Fibroblast of skin of abdomen (primary cell): ENCODE data around the gene ETFBKMT. TPM values are rescaled to one million over a fixed set of nuclear protein-coding genes. Genes with fewer than 3 reads are reported as not detected.

Source experiments
- DNase-seq: peaks from one replicate; pipeline ENCODE4 v3.0.0-alpha.2; 2013
- polyA plus RNA-seq, 2 experiments: library from polyadenylated mRNA; unstranded; fragments of 120-200 nt; gene quantifications; one replicate each; pipeline ENCODE4 v1.2.1, GENCODE V29; 2013; ENCODE audit not compliant: insufficient read length in 2 of 2

ETFBKMT gene, protein sequence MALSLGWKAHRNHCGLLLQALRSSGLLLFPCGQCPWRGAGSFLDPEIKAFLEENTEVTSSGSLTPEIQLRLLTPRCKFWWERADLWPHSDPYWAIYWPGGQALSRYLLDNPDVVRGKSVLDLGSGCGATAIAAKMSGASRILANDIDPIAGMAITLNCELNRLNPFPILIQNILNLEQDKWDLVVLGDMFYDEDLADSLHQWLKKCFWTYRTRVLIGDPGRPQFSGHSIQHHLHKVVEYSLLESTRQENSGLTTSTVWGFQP
- 3.2 TPM for polyA plus RNA-seq (2013, experiment 1 of 2; ENCODE audit: insufficient read length)
- 2.1 TPM for polyA plus RNA-seq (2013, experiment 2 of 2; ENCODE audit: insufficient read length)

GRCh38 chr12:31659087-31659942 is at the start of gene ETFBKMT:
TSS of gene ETFBKMT (plus strand) at chr12:31659688. CDS start at chr12:31661954, 2,266 bp downstream.
- DNase-seq = peak; percentile 83

- DNase-seq = no peak
Observed at GRCh38 chr12:31612819-31613218, 46.7 kb upstream of the ETFBKMT start.

GRCh38 chr12:31618228-31619025 is 41.1 kb upstream of the ETFBKMT start:
- no peak for DNase-seq

- DNase-seq = no peak
Observed at GRCh38 chr12:31620311-31620710, 39.2 kb upstream of the ETFBKMT start.

DNA sequence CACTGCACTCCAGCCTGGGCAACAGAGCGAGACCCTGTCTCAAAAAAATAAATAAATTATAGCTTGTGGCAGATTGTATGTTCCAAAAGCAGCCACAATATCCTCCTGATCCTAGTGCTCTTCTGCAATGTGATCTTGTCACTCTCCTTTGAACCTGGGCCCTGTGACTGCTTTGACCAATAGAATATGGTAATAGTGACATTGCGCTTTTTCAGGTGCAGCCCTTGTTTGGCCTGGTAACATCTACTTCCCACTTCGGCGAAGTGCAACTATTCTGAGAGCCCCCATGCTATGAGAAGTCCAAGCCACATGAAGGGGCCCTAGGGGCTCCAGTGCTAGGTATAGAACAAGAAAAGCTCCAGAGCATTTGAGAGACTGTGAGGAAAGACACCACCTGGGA is 37.5 kb upstream of the ETFBKMT start:
- no peak for DNase-seq

- DNase-seq = no peak
Observed at GRCh38 chr12:31626270-31626995, 33.1 kb upstream of the ETFBKMT start.

DNA sequence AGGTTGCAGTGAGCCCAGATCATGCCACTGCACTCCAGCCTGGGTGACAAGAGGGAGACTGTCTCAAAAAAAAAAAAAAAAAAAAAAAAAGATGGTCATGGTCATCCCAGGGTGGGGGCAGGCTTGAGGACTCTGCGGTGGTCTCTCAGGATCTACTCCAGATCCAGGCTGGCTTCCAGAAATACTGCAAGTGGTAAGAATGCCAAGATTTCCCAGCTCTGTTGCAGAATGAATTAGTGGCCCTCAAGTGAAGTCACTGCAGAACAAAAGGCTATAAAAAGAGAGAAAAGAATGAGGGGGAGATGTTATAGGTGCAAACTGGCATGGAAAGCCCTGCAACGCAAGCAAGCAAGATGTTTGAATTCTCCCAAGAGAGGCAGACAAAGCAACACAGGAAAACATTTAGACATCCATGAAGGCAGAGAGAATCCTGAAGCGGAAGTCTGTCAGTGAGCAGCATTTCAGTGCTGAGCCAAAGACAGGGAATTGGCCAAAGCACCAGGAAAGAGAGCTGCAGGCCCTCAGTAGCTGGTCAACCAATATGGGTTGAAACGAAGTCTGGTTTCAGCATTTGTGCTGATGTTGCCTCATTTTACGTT is 31.9 kb upstream of the ETFBKMT start:
- no peak for DNase-seq

DNA sequence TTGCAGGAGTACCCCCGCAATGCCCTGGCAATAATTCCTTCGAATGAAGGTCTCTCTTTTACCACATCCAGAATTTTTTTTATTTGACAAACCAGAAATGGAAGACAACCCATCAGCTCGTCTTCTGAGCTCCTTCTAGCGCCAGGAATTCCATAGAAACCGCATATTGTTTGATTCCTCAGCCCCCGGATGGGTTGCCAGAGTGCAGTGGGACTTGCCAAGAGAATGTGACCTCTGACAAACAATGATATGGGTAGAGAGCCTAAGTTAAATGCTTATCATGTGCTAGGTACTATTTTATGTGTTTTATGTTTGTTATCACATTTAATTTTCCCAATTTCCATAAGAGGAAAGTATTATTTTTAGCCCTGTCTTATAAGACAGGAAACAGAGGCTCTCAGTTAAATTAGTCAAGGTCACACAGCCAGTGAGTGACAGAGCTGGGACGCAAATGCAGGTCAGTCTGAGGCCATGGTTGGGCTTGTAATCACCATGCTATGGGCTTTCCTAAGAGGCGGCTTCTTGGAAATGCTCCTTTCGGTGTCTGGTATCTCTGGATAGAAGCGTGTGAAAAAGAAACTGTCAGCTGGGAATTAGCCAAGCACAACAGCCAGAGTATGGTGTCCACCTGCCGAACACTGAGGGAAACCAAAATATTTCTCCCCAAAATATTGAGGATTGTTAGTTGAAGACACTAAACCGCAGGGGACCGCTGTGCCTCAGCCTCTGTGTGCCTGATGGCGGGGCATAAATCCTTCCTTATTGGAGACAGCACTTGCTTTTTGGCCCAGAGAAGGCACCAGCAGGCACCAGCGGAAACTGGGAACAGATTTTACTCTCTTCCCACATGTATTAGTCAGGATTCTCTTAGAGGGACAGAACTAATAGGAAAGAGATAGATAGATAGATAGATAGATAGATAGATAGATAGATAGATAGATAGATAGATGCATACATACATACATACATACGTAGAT is 29.4 kb upstream of the ETFBKMT start:
- peak; percentile 58 for DNase-seq

DNA sequence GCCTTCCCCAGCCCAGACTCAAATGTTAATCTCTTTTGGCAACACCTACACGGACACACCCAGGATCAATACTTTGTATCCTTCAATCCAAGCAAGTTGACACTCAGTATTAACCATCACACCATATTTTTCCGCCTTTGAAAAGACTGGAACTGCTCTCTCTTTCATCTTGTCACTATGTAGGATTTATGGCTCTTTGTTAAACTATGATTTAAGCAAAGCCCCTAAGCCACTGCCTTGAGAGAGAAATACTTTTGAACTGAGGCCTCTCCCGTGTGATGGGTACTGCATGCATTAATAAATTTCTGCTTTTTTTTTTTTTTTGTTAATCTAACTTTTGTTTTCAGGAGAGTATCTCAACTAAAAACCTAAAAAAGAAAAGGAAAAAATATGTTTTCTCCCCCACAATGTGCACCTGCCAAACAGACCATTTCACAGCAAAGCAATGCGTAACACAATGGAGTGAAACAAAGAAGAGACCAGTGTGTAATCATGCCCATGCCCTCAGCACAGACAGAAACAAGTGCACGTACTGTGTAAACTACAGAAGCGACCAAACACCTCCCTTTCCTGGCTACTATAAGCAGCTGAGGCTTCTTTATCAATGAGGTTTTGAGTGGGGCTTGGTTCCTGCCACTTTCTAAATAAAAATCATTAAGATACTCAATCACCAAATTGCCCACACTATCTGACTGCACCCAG is 28.3 kb upstream of the ETFBKMT start:
- DNase-seq = no peak

DNA sequence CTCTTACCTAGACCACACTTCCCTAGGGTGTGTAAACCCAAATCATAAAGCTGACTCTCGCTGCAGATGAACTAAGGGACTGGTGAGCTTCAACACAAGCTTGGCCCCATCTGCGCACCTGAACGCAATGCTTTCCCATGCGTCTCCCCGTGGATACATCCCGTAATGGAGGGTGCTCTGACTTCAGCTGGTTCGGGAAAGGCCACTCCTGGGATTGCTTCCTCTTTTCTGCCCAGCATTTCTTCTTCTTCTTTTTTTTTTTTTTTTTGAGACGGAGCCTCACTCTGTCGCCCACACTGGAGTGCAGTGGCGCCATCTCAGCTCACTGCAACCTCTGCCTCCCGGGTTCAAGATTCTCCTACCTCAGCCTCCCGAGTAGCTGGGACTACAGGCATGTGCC is 27.7 kb upstream of the ETFBKMT start:
- DNase-seq = no peak

GRCh38 chr12:31633464-31633863 is 26.0 kb upstream of the ETFBKMT start:
- no peak for DNase-seq

DNA sequence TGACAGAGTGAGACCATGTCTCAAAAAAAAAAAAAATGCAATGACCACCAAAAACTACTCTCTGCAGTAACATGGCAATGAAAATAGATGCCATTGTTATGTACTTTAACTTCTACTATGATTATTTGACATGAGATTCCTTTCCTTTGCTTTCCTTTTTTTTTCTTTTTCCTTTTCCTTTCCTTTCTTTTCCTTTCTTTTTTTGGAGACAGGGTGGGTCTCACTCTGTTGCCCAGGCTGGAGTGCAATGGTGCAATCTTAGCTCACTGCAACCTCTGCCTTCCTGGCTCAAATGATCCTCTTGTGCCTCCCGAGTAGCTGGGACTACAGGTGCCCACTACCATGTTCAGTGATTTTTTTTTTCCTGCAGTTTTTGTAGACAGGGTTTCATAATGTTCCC is 24.9 kb upstream of the ETFBKMT start:
- DNase-seq = no peak

DNA sequence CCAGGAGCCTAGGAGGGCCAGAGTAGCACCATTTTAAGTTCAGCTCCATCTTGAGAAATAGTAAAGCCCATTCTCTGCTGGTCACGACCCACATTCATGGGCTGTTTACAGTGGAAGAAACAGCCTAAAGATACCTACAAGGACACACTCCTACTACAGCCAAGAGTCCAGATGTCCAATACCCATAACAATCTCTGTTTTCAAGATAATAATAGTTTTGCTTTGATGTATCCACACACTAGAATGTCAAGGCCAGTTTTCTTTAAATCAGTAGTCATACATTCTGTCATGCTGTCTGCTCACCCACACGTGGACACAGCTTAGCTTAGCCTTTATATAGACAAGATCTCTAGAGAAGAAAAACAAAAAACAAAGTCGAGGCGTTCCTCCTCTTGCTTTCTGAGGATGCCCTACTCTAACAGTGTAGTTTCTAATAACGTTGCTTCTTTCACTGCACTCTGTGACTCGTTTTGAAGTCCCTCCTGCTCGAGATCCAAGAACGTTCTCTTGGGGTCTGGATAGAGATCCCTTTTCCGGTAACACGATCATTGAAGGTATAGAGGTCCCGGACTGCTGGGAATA is 17.9 kb upstream of the ETFBKMT start:
- no peak for DNase-seq

GRCh38 chr12:31644536-31644935 is 15.0 kb upstream of the ETFBKMT start:
- no peak for DNase-seq

GRCh38 chr12:31645924-31646323 is 13.6 kb upstream of the ETFBKMT start:
- DNase-seq = no peak

DNA sequence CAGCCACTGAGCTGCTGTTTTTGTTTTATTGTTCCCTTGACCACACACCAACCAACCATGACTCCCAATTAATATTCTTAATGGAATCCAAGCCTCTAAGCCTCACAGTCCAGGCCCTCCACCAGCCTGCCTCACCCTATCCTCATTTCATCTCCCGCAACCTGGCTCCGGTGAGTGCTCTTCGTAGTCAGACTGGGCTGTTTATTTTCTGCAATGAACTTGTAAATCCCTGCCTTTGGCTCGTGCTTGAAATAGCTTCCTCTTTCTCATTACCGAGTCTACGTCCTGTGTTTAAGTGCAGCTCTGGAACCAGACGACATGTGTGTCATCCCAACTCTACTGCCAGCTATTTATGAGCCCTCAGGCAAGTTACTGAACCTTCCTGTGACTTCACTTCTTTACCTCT is 12.4 kb upstream of the ETFBKMT start:
- no peak for DNase-seq

DNA sequence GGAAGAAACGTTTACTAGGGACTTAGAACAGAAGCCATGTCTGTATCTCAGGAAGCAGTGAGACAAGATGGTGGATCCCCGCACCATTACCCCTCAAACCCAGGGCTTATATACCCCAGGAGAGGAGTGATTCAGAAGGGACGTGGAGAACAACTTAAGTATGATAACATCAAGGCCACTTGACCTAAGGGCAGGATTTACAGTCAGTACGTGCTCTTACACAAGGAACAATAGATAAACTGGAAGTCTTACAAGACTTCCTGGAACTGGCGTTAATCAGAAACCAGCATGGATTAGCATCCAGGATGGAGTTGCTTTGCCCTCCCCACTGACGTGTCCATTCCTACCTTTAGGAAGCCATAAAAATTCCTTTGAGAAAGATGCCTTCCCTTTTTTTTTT is 8.6 kb upstream of the ETFBKMT start:
- no peak for DNase-seq

DNA sequence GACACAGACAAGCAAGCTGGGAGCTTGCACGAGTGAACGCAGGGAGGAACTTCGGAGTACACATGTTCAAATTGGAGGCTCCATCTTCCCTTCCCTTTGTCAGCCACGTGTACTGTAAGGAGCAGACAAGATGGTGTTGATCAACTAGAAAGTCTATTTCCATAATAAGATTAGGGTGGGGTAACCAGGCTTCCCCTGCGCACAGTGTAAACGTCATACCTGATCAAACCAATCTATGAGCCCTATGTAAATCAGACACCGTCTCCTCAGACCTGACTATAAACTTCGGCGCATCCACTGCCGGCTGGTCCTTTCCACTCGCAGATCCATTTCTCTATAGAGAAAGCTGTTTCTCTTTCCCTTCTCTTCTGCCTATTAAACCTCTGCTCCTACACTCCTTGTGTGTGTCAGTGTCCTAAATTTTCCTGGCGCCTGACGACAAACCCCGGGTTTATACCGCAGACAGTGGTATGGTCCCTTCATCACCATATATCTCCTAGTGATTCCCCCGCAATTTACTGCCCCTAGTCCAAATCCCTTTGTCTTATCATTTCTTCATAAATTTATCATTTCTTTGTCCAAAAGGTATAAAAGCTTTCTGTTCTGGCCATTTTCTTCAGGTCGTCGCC is 7.5 kb upstream of the ETFBKMT start:
- peak; percentile 77 for DNase-seq

GRCh38 chr12:31655208-31655607 is 4.3 kb upstream of the ETFBKMT start:
- DNase-seq = no peak
